ENCODE results near the gene SMPD3.

Gene SMPD3

GRCh38 chr16:68351463-68351862 lies 96.8 kb downstream of the SMPD3 start:
- DNase-seq = no peak

GRCh38 chr16:68350813-68351350 lies 97.4 kb downstream of the SMPD3 start:
- DNase-seq = no peak

GRCh38 chr16:68349838-68350410 lies 98.4 kb downstream of the SMPD3 start:
- no peak for DNase-seq

- DNase-seq = no peak
These were observed 99.5 kb downstream of the SMPD3 start for GRCh38 chr16:68348639-68349445.

- no peak for DNase-seq
These were observed 100.7 kb downstream of the SMPD3 start for GRCh38 chr16:68347605-68348004.

GRCh38 chr16:68346892-68347480 lies 101.3 kb downstream of the SMPD3 start:
- DNase-seq = no peak

- DNase-seq = no peak
These were observed 102.2 kb downstream of the SMPD3 start for GRCh38 chr16:68345958-68346635.

- DNase-seq = no peak
These were observed 102.9 kb downstream of the SMPD3 start for GRCh38 chr16:68345351-68345810.

- DNase-seq = no peak
These were observed 104.1 kb downstream of the SMPD3 start for GRCh38 chr16:68344252-68344651.

GRCh38 chr16:68343137-68343536 lies 105.2 kb downstream of the SMPD3 start:
- DNase-seq = no peak

GRCh38 chr16:68342620-68343019 lies 105.7 kb downstream of the SMPD3 start:
- no peak for DNase-seq

- DNase-seq = no peak
These were observed 109.1 kb downstream of the SMPD3 start for GRCh38 chr16:68339214-68339613.

- no peak for DNase-seq
These were observed 109.8 kb downstream of the SMPD3 start for GRCh38 chr16:68338326-68339119.

- DNase-seq = no peak
These were observed 113.1 kb downstream of the SMPD3 start for GRCh38 chr16:68335175-68335574.

GRCh38 chr16:68332411-68333121 lies 115.7 kb downstream of the SMPD3 start:
- DNase-seq = no peak

GRCh38 chr16:68331879-68332410 lies 116.4 kb downstream of the SMPD3 start:
- DNase-seq = no peak

GRCh38 chr16:68328860-68329390 lies 119.4 kb downstream of the SMPD3 start:
- DNase-seq = no peak

- peak; percentile 83 for DNase-seq
These were observed 120.0 kb downstream of the SMPD3 start for GRCh38 chr16:68328151-68328859.

GRCh38 chr16:68324780-68325357 lies 123.4 kb downstream of the SMPD3 start:
- DNase-seq = no peak

GRCh38 chr16:68324336-68324735 lies 124.0 kb downstream of the SMPD3 start:
- no peak for DNase-seq
